HG02938 (cell line): Measurements from ENCODE around the gene RIOX2.
A peak's percentile ranks its signal among the peaks of the same experiment; 100 is the strongest.
"Not testable (repeated sequence)": the region's sequence is repeated elsewhere in the genome, so short reads cannot be mapped to it uniquely, and the experiment has no call there.

Source experiments
- ATAC-seq: cut with Tn5 transposase; IDR thresholded peaks from one replicate; pipeline ENCODE4 v1.9.1; 2021; ENCODE audit warnings: mild to moderate bottlenecking, moderate library complexity; ENCODE audit not compliant: unreplicated experiment

Gene RIOX2

DNA sequence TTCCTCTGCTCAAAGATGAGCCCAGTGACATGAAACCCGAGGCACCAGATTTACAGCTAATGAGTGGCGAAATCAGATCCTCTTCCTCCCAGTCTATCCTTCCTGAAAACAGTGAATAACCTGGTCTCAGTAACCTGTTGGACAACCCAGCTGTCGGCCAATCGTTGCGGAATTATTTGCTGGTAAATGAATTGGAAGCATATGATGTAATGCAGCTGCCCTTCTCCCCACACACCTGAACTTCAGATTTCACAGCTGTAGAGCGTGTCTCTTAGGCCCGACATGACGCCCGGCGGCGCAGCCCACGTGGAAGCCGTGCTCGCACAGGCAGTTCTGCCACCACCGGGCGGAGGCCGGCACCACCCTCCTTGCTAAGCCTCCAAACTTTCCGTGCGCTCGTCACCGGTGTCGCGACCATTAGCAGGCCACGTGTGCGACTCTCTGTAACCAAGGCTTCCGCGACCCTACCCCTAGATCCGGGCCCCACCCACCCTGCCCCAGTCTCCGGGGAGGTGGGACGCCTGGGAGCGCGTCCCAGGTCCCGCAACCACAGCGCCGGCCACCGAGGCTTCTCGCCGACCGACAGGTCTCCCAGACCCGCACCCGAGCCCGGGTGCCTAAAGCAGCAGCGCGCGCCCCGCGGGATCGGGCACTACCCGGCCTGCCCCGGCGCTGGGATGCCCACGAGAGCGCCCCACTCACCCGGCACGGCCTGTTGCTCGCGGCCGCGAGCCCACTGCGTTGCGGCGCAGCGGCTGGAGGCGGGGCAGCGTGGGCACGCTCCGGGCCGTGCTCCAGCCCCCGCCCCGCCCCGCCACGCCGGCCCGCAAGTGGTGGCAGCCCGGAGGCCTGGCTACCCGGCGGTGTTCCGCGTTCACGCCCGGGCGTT is at the start of gene RIOX2:
Gene RIOX2 (minus strand): TSS at position 753 of the 889 bp plus-strand sequence. CDS start 4,838 bp downstream, outside the sequence.
- ATAC-seq = peak; percentile 92

DNA sequence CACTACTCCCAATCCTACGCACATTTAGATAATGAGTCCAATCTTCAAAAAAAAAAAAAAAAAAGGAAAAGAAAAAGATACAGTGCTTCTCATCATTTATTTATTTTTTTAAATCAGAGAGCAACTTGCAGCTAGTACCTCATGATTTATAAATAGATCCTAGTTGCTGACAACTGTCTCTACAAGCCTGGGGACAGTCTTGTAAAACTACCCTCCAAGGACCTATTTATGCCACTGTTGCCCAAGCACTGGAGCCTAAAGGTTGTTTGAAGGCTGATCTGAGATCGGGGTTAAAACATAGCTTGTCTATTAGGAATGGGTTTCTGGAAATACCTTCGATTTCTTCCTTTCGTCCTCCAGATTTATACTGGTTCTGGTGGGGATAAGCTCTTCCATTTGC is 48.2 kb upstream of the RIOX2 start:
- no peak for ATAC-seq

DNA sequence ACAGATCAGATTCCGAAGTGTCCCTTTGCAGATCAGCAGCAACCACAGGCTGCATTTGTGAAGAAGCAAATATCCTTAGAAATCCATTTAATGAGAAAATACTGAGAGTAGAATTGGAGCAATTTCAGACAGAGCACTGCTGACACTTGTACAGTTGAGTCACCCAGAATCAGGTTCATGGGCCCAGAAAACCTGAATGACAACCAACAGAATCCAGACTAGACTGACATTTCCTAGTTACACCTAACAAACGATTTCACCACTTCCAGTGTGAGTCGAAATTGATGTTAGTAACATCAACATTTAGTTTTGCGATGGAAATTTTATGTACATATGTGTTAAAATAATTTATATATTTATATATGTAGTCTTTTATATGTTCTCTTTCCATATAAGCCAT is 46.1 kb upstream of the RIOX2 start:
- no peak for ATAC-seq

DNA sequence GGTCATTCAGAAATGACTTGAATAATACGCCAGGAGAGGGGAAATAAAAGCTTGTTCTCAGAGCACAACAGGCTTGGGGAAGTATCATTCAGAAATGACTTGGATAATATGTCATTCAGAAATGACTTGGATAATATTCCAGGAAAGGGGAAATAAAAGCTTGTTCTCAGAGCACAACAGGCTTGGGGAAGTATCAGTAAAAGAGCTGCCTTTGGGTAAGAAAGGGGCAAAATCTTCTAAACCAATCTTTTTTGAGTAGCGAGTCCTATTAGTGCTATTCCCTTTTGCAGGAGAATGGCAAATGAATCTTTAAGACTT is 42.0 kb upstream of the RIOX2 start:
- ATAC-seq = no peak

DNA sequence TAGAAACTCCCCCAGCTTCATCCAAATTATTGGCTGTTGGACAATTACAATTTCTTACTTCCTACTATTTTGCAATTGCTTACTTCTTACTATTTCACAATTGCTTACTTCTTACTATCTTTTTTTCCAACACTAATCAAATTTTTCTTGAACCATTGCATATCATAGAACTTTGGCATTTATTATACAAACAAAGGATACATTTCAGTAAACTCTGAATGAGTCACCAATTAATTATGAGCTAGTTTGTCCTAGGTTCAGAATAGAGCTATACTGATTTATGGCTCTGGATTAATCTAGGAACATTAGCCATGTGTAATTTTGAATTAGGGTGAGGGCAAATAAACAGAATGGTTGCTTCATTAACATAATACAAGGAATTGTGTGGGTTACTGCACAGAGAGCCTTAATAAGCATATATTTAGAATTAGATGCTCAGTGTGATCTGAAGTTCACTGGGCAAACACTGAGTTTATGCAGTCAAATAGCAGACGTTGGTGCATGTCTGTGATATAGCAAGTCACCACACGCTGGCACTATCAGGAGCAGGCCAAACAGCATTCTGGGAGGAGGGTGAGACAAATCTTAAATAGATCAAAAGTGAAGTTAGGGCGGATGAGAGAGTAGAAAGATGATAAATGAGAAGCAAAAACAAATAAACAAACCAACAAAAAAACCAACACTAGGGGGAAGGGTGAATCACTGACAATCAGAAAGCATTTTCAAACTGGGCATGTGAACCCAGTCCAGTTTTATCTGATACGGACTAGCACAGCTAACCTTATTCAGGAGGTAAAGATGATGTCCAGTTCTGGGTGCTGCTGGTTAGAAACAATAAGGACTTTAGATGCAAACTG is 41.4 kb upstream of the RIOX2 start:
- no peak for ATAC-seq

DNA sequence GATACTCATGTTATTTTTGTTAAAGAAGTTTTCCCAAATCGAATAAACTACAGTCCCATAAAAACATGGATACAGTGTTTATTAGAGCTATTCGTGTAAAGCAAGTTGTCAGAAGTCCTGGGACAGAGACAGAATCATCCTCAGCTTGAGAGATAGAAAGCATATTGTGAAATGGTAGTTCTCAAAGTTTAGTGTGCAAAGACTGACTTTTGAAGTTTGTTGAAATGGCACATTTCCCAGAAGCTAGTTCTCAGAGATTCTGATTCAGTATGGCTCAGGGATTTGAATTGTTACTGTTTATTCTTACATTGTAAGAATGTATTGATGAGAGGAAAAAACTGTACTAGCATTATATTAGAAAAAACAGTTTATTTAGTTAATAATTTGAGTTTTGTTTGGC is 40.7 kb upstream of the RIOX2 start:
- no peak for ATAC-seq

DNA sequence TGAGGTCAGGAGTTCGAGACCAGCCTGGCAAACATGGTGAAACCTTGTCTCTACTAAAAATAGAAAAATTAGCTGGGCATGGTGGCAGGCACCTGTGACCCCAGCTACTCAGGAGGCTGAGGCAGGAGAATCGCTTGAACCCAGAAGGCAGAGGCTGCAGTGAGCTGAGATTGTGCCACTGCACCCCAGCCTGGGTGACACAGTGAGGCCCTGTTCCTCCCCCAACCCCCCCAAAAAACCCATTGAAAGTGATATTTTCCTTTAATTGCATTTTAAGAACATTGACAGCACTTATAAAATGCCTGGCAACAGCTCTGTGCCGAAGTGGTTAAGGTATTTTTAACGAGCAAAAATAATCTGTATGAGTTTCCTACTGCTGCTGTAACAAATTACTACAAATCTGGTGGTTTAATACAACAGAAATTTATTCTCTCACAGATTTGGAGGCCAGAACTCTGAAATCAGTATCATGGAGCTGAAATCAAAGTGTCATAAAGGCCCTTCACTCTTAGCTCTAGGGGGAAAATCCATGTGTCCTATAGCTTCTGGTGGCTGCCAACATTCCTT is 38.7 kb upstream of the RIOX2 start:
- not testable (repeated sequence) for ATAC-seq

DNA sequence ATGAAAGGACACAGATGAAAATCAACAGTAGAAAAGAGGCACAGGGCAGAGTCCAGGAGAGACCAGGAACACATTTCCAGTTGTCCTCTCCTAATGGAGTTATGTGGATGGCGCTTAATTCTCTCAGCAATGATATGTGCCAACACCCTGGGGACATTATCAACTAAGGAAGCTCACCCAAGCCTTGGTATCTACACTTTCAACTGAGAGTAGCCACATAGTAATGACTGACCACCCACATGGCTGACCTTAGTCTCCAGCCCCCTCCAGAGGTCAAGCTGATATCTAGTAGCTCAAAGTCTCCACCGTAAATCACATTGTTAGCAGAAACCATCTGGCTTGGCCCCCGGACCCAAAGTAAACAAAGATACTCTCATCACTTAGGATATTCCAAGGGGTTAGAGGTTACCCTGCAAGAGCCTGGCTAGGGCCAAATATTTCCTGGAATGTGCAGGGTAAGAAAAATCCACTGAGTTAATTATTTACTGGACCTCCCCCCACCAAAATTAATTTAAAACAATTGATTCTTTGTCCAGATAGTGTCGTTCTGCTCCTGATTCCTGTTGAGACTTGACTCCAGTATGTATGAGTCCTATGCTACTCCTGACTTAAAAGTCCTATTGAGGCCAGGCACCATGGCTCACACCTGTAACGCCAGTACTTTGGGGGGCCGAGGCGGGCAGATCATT is 38.1 kb upstream of the RIOX2 start:
- no peak for ATAC-seq

DNA sequence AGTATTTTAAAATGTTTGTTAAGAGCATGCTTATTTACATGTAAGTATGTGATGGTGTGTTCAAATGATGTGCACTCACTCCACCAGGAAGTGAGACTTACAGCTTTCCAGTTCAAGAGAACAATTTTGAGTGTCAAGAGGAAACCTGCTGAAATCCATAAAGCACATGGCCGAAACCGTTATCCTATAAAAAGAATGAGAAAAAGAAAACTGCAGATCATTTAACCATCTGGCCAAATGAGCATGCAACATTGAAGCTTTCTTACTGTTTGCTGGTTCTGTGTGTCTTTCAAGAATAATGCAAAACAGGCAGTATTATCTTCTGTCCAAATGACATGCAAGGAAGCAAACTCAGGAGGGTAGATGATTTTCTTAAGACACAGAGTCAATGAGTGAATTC is 36.6 kb upstream of the RIOX2 start:
- ATAC-seq = peak; percentile 51

DNA sequence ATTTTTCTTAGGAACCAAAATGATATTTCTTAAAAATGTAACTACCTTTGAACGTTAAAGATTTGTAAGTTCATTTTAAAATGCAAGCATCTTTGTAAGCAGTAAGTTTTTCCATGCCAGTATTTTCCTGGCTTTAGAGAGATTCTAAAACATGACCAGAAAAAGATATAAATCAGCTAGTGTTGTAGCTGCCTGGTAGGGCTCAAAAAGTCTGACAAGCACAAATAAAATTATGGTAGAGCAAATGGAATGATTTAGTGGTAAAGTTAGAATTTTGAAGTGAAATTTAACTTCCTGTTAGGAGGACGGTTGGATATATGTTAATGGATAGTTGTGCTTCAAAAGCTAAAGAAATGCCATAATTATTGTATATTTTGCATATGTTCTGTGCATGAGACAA is 33.2 kb upstream of the RIOX2 start:
- ATAC-seq = no peak

DNA sequence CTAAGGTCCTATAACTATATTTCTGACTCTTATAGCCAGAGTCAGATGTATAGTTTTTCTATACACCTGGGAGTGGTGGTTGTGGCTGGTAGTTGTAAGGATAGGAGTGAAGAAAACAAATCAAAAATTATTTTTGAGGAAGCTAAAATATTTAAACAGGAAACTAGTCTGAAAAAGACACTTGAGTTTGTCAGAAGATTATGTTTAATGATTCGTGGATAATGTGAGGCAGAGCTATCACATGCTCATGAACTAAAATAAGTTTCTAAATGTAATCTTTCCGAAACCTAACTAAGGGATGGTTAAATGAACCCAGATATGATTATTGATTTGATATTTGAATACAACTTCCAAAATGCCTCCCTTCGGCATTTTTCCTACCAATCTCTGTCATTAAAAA is 32.5 kb upstream of the RIOX2 start:
- ATAC-seq = no peak

DNA sequence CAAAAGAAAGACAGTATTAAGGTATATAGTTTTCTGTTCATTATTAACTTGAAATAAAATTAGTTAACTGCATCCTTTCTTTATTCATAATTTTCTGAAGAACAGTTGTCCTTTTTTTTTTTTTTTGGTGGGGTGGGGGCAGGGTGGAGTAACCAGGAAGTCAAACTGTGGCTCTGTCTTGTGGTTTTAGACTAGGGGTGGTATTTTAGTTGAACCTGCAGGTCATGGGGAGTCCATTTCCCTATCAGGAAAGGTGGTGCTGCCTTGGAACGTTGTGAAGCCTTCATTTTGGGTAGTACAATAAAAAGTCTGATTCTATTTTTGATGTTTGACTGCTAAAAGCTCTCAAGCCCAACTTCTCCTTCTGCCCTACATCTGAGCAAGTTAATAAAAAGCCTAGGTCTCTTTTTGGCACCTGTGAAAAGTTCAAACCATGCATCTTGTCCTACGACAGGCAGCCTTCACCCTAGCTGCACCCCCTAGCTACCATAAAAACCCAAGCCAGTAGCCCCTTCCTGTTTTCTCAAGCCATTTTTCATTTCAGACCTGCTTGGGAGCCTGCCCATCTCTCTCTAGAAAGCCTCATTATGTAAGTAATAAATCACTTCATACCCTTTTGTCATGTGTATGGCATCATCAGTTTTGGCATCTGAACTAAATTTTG is 31.2 kb upstream of the RIOX2 start:
- peak; percentile 83 for ATAC-seq

DNA sequence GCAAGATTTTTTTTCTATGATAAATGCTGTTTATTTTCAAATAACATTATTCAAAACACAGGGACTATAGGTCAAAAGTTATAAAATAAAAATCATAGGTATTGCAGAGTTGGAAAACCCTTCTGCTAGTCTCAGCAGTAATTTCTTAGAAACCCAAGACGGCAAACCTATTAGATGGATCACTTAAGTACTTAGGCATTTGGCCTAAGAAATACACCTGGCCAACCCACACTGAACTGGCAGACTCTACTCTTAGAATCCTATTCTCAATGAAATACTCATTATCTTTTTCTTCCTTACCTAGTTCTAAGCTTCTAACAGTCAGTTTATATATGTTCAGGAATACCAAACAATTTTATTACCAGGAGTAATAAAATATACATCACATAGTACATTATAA is 30.5 kb upstream of the RIOX2 start:
- no peak for ATAC-seq

DNA sequence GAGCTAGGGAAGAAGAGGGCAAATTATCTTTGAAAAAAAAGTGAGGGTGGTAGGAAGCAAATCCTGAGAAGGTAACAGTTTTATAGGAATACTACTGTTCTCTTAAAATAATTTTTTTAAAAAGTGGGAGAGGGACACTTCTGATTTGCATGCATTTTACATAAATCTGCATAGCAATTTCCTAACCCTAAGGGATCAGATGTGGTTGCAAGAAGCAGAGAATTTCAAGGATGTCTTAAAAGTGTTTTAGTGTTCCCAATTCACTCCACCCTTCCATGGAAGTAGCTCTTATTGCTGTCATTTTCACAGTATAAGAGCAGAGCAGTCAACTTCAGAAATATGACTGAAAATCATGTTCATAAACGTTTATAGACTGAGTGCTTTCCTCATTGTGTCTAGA is 27.8 kb upstream of the RIOX2 start:
- no peak for ATAC-seq

DNA sequence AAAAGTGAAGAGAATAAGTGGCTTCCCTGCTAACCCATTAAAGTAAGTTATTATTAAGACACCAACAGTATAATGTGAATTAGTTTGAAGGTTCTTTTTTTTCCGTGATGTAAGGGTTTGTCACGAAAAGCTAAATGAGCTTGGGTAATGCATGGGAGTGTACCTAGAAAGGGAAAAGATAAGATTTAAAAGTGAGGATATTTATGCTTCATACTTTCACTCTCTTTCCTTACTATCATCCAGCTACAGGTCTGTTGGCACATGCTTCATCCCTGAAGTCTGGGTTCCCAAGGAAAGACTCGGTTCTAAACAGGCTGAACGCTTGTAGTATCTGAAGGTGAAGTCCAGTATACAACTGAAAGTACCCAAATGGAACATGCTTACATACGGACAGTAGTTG is 26.9 kb upstream of the RIOX2 start:
- no peak for ATAC-seq

DNA sequence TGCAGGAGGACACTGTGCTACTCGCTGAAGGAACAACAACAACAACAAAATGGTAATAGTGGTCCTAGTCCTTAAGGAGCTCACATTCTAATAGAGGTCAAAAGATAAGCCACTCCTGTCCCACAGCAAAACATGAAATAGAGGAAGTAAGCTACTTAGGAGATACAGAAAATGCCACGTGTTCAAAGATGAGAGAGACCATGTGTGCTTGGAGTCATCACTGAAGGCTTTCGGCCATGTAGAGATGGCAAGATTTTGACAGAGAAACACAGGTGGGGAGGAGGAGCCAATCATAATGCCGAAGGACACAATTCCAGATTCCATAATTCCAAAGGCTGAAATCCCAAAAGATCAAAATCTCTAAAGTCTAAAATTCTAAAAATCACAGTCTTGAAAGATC is 24.8 kb upstream of the RIOX2 start:
- no peak for ATAC-seq

DNA sequence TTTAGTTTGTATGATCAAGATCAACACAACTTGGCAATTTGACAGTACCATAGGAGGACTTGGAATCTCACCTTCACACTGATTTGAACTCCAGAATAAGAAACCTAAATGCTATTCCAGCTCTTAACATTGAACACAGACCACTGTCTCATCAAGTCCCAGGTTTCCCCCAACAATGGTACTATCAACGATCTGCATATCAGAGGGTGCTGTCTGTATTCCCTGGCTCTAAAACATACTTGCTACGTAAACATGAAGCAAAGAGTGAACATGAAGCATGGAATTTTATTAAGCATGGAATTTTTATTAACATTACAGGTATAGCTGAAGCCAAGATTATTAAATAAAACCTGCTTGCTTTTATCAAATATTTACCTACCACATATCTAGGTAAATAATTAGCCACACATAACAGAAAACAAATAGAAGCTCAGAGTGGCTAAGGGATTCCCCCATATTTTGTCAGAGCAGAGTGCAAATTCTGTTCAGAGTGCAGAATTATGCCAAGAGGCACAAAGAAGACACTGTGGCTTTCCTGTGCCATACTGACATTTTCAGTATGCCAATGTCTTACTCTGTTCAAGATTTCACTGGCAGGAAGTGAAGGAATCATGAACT is 22.2 kb upstream of the RIOX2 start:
- ATAC-seq = no peak

DNA sequence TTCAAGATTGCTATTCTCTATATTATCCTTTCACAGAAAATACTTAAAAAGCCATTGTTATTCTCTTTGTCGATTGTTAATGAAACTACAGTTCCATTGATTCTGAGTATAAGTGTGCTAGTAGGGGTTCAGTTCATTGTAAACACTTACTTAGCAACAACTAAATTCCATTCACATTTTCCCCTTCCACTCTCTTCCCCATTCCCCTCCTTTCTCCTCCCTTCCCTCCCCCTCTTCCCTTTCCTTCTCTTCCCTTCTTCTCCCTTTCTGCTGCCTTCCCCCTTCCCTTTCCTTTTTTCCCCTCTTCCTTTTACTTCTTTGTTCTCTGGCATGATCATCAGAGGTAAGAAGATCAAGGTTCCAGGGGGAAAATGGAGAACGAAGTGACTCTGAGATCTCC is 21.3 kb upstream of the RIOX2 start:
- no peak for ATAC-seq

DNA sequence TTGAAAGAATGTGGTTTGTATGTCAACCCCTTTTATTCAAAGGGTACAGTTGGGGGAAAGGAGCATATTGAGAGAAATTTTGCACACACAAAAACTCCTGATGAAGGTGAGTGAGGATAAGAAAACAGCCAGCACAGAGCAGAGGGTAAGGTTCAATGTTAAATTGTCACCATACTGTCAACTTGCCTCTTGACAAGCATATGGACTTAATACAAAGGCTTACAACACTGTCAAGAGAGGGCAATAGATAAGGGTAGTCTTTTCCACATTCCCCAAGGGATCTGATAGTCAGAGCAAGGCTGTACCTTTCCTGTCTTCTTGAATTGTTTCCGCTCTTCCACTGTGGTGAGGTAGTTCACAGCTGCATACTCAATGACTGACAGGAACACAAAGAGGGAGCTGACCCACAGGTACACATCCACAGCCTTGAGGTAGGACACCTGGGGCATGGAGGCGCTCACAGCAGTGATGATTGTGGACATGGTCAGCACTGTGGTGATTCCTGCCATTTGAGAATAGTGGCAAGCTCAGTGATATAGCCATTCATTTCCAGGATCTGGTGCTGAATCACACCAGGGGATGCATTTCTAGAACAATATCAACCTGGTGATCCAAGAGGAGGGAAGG is 20.4 kb upstream of the RIOX2 start:
- ATAC-seq = no peak

DNA sequence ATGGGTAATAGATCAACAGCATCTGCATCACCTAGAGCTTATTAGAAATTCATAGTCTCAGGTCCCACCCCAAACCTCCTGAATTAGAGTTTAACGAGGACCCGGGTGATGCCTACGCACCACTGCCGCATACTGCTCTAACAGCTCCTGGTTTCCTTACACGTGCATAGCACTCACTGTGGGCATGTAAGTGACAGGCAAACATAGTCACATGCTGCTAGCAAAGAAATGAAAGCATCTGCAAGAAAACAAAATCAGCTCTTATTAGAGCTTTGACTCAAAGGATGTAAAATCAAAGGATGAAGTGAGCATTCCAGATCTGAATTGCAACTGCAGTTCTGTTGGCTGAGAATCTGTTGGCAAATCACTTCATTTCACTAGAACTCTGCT is 19.1 kb upstream of the RIOX2 start:
- no peak for ATAC-seq
